ENCODE measurements around the gene TIE1. TPM values are rescaled to one million over a fixed set of nuclear protein-coding genes. Genes with fewer than 3 reads are reported as not detected.
"Not testable (repeated sequence)": the region's sequence is repeated elsewhere in the genome, so short reads cannot be mapped to it uniquely, and the experiment has no call there.

TIE1 gene
- total RNA-seq, 6 donors from 2014 or later, result 23.9 to 170 (median 51.4) TPM

GRCh38 chr1:43368646-43369020 is 67.9 kb downstream of the TIE1 start:
- TF ChIP-seq EP300 (IDR thresholded peaks at IDR 0.05), result no peak
- no peak for TF ChIP-seq CTCF (IDR thresholded peaks at IDR 0.05)
- no peak for TF ChIP-seq POLR2AphosphoS5 (IDR thresholded peaks at IDR 0.05)
- no peak for TF ChIP-seq POLR2A (IDR thresholded peaks at IDR 0.05)
- no peak for DNase-seq
- Histone ChIP-seq H3K36me3 (peaks cover 12 to 19% (median 16%) of the 10 kb centered on the region in 4 donors), H3K9me3 (no peaks in the 10 kb centered on the region), H3K4me3 (peak overlapping the region in 3 of 4 donors; percentile 82 to 90 (median 88)), H3K27me3 (no peaks in the 10 kb centered on the region), H3K4me1 (peaks cover 25 to 41% (median 35%) of the 10 kb centered on the region in 4 donors), H3K27ac (peak overlapping the region; percentile 93 to 98 (median 98))
- WGBS, 2 donors, result 20 to 23% methylated on average over 6 of the region's 6 CpGs
- ATAC-seq (ENCODE audit: low FRiP score in 2 of 2), result no peak

GRCh38 chr1:43369779-43370178 is 69.0 kb downstream of the TIE1 start:
- WGBS, 2 donors, result 87 to 95% methylated on average over 6 of the region's 6 CpGs
- not testable (repeated sequence) for H3K27ac ChIP-seq, H3K9me3 ChIP-seq

GRCh38 chr1:43370564-43370963 is 69.8 kb downstream of the TIE1 start:
- Histone ChIP-seq H3K27ac (no peak overlapping the region), H3K27me3 (no peaks in the 10 kb centered on the region), H3K9me3 (no peaks in the 10 kb centered on the region), H3K36me3 (peaks cover 0 to under 1% (median 0%) of the 10 kb centered on the region in 4 donors), H3K4me3 (no peak overlapping the region), H3K4me1 (peaks cover 23 to 37% (median 33%) of the 10 kb centered on the region in 4 donors)
- 86 to 88% methylated on average over 4 of the region's 4 CpGs for WGBS, 2 donors
- TF ChIP-seq POLR2AphosphoS5 (IDR thresholded peaks at IDR 0.05) (no peak), CTCF (IDR thresholded peaks at IDR 0.05) (no peak), EP300 (IDR thresholded peaks at IDR 0.05) (no peak), POLR2A (IDR thresholded peaks at IDR 0.05) (no peak)
- ATAC-seq (ENCODE audit: low FRiP score in 2 of 2) (no peak), DNase-seq (no peak)

More at GRCh38 chr1:43369779-43370178, 69.0 kb downstream of the TIE1 start:
- ATAC-seq (ENCODE audit: low FRiP score in 2 of 2); H3K27me3 ChIP-seq; DNase-seq; H3K36me3 ChIP-seq; H3K4me3 ChIP-seq: not testable (repeated sequence)
- peaks cover 25 to 39% (median 35%) of the 10 kb centered on the region in 4 donors for H3K4me1 ChIP-seq

GRCh38 chr1:43372172-43372571 is 71.4 kb downstream of the TIE1 start:
- no peak overlapping the region for H3K4me3 ChIP-seq
- DNase-seq (no peak), ATAC-seq (ENCODE audit: low FRiP score in 2 of 2) (no peak)
- 95 to 97% methylated on average over 5 of the region's 5 CpGs for WGBS, 2 donors
- H3K9me3 ChIP-seq, result no peaks in the 10 kb centered on the region
- H3K36me3 ChIP-seq, result no peaks in the 10 kb centered on the region
- peaks cover 10 to 22% (median 18%) of the 10 kb centered on the region in 4 donors for H3K4me1 ChIP-seq
- H3K27ac ChIP-seq, result peak overlapping the region in 2 of 4 donors; percentile 64 to 69
- H3K27me3 ChIP-seq, result no peaks in the 10 kb centered on the region
- no peak for TF ChIP-seq POLR2A (IDR thresholded peaks at IDR 0.05)
- no peak for TF ChIP-seq CTCF (IDR thresholded peaks at IDR 0.05)
- TF ChIP-seq POLR2AphosphoS5 (IDR thresholded peaks at IDR 0.05), result no peak
- TF ChIP-seq EP300 (IDR thresholded peaks at IDR 0.05), result no peak

Other genes with a start within 250 kb of the TIE1 start
- gene EBNA1BP2, start 128.7 kb upstream of the TIE1 start, total RNA-seq, result 10 to 100 TPM; 30.6 to 72.8 (median 45.8) TPM
- gene CFAP57, start 128.7 kb upstream of the TIE1 start, total RNA-seq, result 10 to 100 TPM in 1 of 6 donors, 1 to 10 TPM in 4, under 1 TPM in 1; 0.37 to 23.1 (median 3.7) TPM
- gene TMEM125, start 31.0 kb upstream of the TIE1 start, total RNA-seq, result 100 to 1,000 TPM; 144 to 302 (median 227) TPM
- 10 to 100 TPM; 12.5 to 38.3 (median 27.1) TPM for gene C1orf210, start 15.4 kb upstream of the TIE1 start, total RNA-seq
- gene MPL, start 36.8 kb downstream of the TIE1 start, total RNA-seq, result 1 to 10 TPM in 1 of 6 donors, under 1 TPM in 5; 0.24 to 6.3 (median 0.74) TPM
- 1 to 10 TPM in 5 of 6 donors, not detected in 1; 2.1 to 8.4 (median 2.9) TPM for gene CDC20, start 58.0 kb downstream of the TIE1 start, total RNA-seq
- 100 to 1,000 TPM in 1 of 6 donors, 10 to 100 TPM in 5; 32.5 to 118 (median 72.0) TPM for gene ELOVL1, start 67.0 kb downstream of the TIE1 start, total RNA-seq
- gene MED8, start 88.8 kb downstream of the TIE1 start, total RNA-seq, result 10 to 100 TPM; 13.8 to 59.7 (median 38.4) TPM
- 100 to 1,000 TPM in 1 of 6 donors, 10 to 100 TPM in 5; 33.3 to 184 (median 57.0) TPM for gene SZT2, start 88.9 kb downstream of the TIE1 start, total RNA-seq
- gene HYI, start 152.9 kb downstream of the TIE1 start, total RNA-seq, result 100 to 1,000 TPM in 2 of 6 donors, 10 to 100 TPM in 4; 63.3 to 259 (median 68.8) TPM
- gene PTPRF, start 229.9 kb downstream of the TIE1 start, total RNA-seq, result 100 to 1,000 TPM; 133 to 201 (median 171) TPM

Data from upper lobe of left lung (tissue), 6 donors.